ENCODE data around the gene RALB.
"Not testable (repeated sequence)": the region's sequence is repeated elsewhere in the genome, so short reads cannot be mapped to it uniquely, and the experiment has no call there.

Gene RALB

GRCh38 chr2:120293096-120294007 is 40.7 kb downstream of the RALB start:
- no peak for DNase-seq (ENCODE audit: low spot score)

DNA sequence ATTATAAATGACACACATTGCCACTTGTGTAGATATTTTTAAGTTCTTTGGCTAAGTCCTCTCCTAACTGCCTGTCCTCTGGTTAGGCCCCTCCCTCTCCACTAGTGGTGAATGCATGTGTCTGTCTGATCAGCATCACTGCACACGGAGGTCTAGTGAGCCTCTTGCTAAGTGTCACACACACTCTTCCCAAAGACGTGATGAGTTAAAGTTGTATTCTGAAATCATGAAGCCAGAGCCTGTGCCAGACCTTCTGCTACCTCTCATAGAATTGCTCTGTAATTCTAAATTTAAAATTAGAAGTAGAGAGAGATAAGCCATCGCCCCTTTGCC is 41.3 kb downstream of the RALB start:
- DNase-seq (ENCODE audit: low spot score), result no peak

DNA sequence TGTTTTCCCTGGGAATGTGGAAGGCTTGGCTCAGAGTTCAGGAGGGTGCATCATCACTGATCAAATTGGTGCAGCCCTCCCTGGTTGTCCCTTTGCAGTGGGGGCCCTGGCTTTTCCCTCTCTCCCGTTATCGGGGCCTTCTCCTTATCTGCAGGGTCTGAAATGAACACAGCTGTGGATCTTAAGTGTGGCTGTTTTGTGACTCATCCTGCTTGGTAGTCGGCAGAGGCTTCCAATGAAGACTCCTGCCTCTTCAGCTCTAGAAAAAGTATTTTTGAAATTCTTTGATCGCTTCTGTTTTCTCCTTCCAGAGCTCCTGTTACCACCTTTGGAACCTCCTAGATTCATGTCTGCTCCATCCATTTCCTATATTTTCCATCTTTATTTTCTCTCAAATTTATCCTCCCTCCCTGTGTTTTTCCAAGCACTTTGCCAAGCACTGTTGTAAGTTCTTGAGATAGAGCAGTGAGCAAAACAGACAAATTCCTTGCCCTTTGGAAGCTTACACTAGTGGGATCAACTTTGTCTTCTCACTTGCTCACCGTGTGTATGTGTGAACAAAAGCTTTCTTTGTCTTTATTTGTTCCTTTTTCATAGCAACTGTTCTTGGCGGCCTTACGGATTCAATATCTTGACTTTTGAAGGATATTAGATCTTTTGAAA is 45.7 kb downstream of the RALB start:
- DNase-seq (ENCODE audit: low spot score), result no peak

- no peak for DNase-seq (ENCODE audit: low spot score)
Measured at GRCh38 chr2:120299004-120299403, 46.4 kb downstream of the RALB start.

GRCh38 chr2:120299561-120299960 is 46.9 kb downstream of the RALB start:
- DNase-seq (ENCODE audit: low spot score), result no peak

DNA sequence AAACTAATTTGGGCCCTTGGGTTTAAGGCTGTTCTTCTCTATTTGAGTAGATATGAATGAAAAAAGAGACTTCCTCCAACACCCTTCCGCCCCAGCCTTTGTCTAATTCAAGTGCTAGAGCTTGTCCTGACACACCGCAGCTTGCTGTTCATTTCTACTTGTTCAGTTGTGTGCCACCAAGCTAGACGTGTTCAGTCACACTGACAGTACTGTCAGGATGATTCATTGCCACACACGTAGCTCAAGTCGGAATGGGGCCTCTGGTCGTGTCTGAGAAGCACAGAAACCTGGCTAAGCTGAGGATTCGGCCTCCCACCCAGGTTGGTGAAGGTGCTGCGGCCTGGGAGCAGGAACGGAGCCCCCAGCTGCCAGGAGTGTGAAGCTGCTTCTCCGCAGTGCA is 47.7 kb downstream of the RALB start:
- no peak for DNase-seq (ENCODE audit: low spot score)

DNA sequence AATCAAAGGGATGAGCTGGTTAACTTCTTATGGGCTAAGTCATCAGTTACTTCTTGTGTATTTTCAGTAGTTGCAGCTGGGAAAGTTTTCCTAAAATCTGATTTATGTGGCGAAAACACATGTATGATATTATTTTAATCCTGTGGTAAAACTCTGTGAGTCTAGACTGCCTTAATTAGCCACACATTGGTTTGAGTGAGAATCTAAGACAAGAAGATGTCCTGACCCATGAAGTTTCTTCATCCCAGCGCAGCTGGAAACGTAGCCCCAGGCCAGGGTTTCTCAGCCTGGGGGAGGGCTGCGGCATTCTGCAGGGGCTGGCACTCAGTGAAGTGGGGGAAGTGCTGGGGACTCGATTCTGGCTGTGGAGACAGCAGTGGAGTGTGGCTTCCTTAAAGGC is 48.6 kb downstream of the RALB start:
- DNase-seq (ENCODE audit: low spot score), result no peak

DNA sequence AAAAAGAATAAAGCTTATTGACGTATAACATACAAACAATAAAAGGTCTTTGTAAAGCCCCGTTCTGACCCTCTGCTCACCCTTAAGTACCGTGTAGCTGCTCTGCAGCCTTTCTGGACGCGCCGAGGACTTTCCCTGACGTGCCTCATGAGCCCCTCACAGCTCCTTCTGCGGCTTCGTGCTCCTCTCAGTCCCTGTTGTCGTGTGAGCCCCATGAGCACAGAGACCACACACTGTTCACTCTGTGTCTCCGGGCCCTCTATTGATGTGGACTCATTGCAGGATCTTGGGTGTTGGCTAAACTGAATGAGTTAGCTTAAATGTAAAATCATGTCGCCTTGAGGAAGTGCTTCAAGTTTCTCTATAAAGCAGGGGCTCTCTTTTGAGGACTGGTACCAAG is 49.6 kb downstream of the RALB start:
- no peak for DNase-seq (ENCODE audit: low spot score)

- DNase-seq (ENCODE audit: low spot score), result no peak
Measured at GRCh38 chr2:120303177-120303576, 50.5 kb downstream of the RALB start.

DNA sequence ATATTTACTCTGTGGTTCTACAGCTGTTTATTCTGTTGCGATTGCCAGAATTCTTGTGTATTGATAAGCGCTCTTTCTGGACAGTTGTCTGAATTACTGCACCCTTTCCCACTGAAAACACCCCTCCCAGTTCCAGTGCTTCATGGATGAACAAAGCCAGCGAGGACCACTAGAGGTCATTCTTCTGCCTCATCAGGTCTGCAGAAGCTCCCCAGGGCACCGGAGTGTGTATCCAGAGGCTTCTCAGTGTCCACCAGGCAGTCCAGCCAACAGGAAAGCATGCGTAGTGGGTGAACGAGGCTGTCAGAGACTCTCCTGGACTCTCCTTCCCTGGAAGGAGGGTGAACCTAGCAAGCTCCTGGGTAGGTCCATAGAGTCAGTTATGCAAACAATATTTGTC is 52.6 kb downstream of the RALB start:
- DNase-seq (ENCODE audit: low spot score), result no peak

- no peak for DNase-seq (ENCODE audit: low spot score)
Measured at GRCh38 chr2:120305937-120306490, 53.4 kb downstream of the RALB start.

DNA sequence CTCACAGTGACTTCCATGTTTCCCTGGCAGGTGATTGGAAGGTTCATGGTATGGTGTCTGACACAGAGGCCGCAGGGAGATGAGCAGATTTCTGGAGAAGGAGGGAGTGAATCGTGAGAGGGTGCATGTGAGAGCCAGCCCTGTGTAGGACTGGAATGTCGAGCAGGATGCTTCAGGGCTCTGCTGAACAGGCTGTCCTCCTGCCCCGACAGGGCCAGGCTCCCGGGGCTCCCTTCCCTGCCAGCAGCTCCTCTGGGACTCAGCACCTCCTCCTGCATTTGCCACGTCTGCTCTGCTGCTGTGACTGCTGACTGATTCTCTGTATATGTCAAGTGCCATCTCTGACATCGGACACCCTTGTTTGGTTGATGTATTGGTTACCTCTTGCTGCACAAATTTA is 54.8 kb downstream of the RALB start:
- DNase-seq (ENCODE audit: low spot score), result no peak

- no peak for DNase-seq (ENCODE audit: low spot score)
Measured at GRCh38 chr2:120308038-120308910, 55.6 kb downstream of the RALB start.

- DNase-seq (ENCODE audit: low spot score), result no peak
Measured at GRCh38 chr2:120310136-120310535, 57.5 kb downstream of the RALB start.

- not testable (repeated sequence) for DNase-seq (ENCODE audit: low spot score)
Measured at GRCh38 chr2:120310841-120311240, 58.2 kb downstream of the RALB start.

- DNase-seq (ENCODE audit: low spot score), result no peak
Measured at GRCh38 chr2:120312076-120312475, 59.4 kb downstream of the RALB start.

DNA sequence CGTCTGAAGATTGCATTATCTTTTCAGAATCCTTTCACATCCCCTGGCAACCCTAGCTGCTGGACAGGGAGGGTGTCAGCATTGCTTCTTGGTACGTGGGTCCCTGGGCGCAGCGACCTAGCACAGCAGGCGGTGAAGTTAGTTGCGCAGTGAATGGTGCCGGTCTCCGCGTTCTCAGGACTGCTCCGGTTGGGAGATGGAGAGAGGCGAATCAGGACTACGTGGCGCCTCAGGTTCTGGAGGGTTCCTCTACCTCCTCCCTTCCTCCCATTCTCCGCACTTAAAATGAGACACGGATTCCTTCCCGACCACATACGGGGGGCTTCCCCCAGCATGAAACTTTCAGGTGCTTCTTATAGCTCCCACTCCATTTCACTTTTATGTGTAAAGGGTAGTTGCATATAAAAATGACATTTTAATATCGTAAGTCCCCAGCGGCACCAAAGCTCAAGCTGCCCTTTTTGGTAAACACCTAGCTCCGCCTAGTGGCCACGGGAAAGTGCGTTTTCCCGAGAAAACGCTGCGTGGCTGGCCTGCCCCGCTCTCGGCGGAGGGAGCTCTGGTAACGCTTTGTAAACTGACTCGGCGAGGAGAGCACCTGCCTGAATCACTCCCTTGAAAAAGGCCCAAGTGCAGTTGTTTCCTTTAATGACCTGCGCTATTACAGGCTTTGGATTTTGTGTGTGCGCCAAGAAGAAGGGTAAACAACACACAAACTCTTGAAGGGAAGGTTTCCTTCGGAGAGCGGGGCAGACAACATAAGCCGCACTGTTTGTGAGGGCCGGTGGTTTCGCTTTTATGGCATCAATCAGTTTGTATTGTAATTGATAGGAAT is 60.4 kb downstream of the RALB start:
- peak; percentile 78 for DNase-seq (ENCODE audit: low spot score)

- no peak for DNase-seq (ENCODE audit: low spot score)
Measured at GRCh38 chr2:120313695-120314615, 61.3 kb downstream of the RALB start.

GRCh38 chr2:120314690-120315366 is 62.2 kb downstream of the RALB start:
- no peak for DNase-seq (ENCODE audit: low spot score)

All from CD4-positive, alpha-beta T cell treated with Interleukin-15 for 4 hours (primary cell).